H9 (cell line): ENCODE results near the gene ACOT2. TPM values are rescaled to one million over a fixed set of nuclear protein-coding genes. Genes with fewer than 3 reads are reported as not detected.
"Not testable (repeated sequence)": the region's sequence is repeated elsewhere in the genome, so short reads cannot be mapped to it uniquely, and the experiment has no call there.

ENCODE experiments used
- DNase-seq: peaks from one replicate; pipeline ENCODE4 v3.0.0-alpha.2; 2017
- H2AFZ ChIP-seq: one replicate; pipeline ENCODE4 v1.6.1; 2013; ENCODE audit warnings: mild to moderate bottlenecking, low read length, control low read depth, moderate library complexity
- H2AK5ac ChIP-seq: 2 replicates; pipeline ENCODE4 v1.6.1; 2013; ENCODE audit warnings: low read length, control low read depth, mixed read lengths; ENCODE audit not compliant: insufficient read length
- H2BK120ac ChIP-seq: one replicate; pipeline ENCODE4 v1.6.1; 2013; ENCODE audit warnings: low read depth, mild to moderate bottlenecking, low read length, control low read depth, inconsistent platforms; ENCODE audit not compliant: poor library complexity, severe bottlenecking
- H2BK12ac ChIP-seq: 2 replicates; pipeline ENCODE4 v1.6.1; 2013; ENCODE audit warnings: low read length, control low read depth, mixed read lengths, low read depth; ENCODE audit not compliant: insufficient read length
- H2BK15ac ChIP-seq: 2 replicates; pipeline ENCODE4 v1.6.1; 2013; ENCODE audit warnings: low read depth, low read length, control low read depth
- H2BK20ac ChIP-seq: one replicate; pipeline ENCODE4 v1.6.1; 2013; ENCODE audit warnings: low read depth, mild to moderate bottlenecking, low read length, control low read depth, inconsistent platforms; ENCODE audit not compliant: poor library complexity, severe bottlenecking
- H2BK5ac ChIP-seq: 2 replicates; pipeline ENCODE4 v1.6.1; 2013; ENCODE audit warnings: low read length, control low read depth, mixed read lengths; ENCODE audit not compliant: insufficient read length
- H3K14ac ChIP-seq: 2 replicates; pipeline ENCODE4 v1.6.1; 2013; ENCODE audit warnings: low read length, control low read depth; ENCODE audit not compliant: insufficient read depth
- H3K18ac ChIP-seq: 2 replicates; pipeline ENCODE4 v1.6.1; 2013; ENCODE audit warnings: low read depth, mild to moderate bottlenecking, mixed read lengths, low read length, control low read depth; ENCODE audit not compliant: insufficient read length
- H3K23ac ChIP-seq: 2 replicates; pipeline ENCODE4 v1.6.1; 2013; ENCODE audit warnings: low read length, control low read depth, mixed read lengths, low read depth; ENCODE audit not compliant: insufficient read length
- H3K23me2 ChIP-seq: 2 replicates; pipeline ENCODE4 v1.6.1; 2013; ENCODE audit warnings: low read depth, mild to moderate bottlenecking, mixed read lengths, low read length, control low read depth; ENCODE audit not compliant: insufficient read length, poor library complexity, severe bottlenecking
- H3K27ac ChIP-seq: 2 replicates; pipeline ENCODE4 v1.5.1; 2013; ENCODE audit warnings: low read length, control low read depth, mixed read lengths, low read depth; ENCODE audit not compliant: insufficient read length
- H3K27me3 ChIP-seq: 2 replicates; pipeline ENCODE4 v1.6.1; 2013; ENCODE audit warnings: low read length, control low read depth, inconsistent platforms; ENCODE audit not compliant: insufficient read depth
- H3K4ac ChIP-seq: 2 replicates; pipeline ENCODE4 v1.6.1; 2013; ENCODE audit warnings: low read depth, mild to moderate bottlenecking, control low read depth, inconsistent platforms, low read length, moderate library complexity
- H3K4me1 ChIP-seq: 2 replicates; pipeline ENCODE4 v1.6.1; 2013; ENCODE audit warnings: low read length, control low read depth, inconsistent platforms; ENCODE audit not compliant: insufficient read depth
- H3K4me2 ChIP-seq: 2 replicates; pipeline ENCODE4 v1.6.1; 2013; ENCODE audit warnings: low read length, control low read depth, mixed read lengths; ENCODE audit not compliant: insufficient read length, insufficient read depth
- H3K56ac ChIP-seq: 2 replicates; pipeline ENCODE4 v1.6.1; 2013; ENCODE audit warnings: low read depth, mild to moderate bottlenecking, mixed read lengths, low read length, control low read depth; ENCODE audit not compliant: insufficient read length
- H3K79me1 ChIP-seq: 2 replicates; pipeline ENCODE4 v1.6.1; 2013; ENCODE audit warnings: low read depth, mild to moderate bottlenecking, moderate library complexity, low read length, control low read depth, inconsistent platforms; ENCODE audit not compliant: insufficient read depth, poor library complexity, severe bottlenecking
- H3K79me2 ChIP-seq: 2 replicates; pipeline ENCODE4 v1.6.1; 2013; ENCODE audit warnings: low read length, control low read depth, inconsistent platforms; ENCODE audit not compliant: insufficient read depth
- H3K9ac ChIP-seq: 2 replicates; pipeline ENCODE4 v1.6.1; 2013; ENCODE audit warnings: low read length, control low read depth, mixed read lengths; ENCODE audit not compliant: insufficient read length; ENCODE audit errors: extremely low read depth
- H3K9me3 ChIP-seq: one replicate; pipeline ENCODE4 v1.6.1; 2013; ENCODE audit warnings: low read depth, low read length, inconsistent platforms; ENCODE audit not compliant: control insufficient read depth
- H3T11ph ChIP-seq: one replicate; pipeline ENCODE4 v1.6.1; 2013; ENCODE audit warnings: mild to moderate bottlenecking, low read length, control low read depth, inconsistent platforms
- H4K20me1 ChIP-seq: one replicate; pipeline ENCODE4 v1.6.1; 2013; ENCODE audit not compliant: control insufficient read depth, insufficient read length, insufficient read depth
- H4K5ac ChIP-seq: 2 replicates; pipeline ENCODE4 v1.6.1; 2013; ENCODE audit warnings: low read depth, mild to moderate bottlenecking, mixed read lengths, low read length, control low read depth; ENCODE audit not compliant: insufficient read length
- H4K8ac ChIP-seq: replicated peaks from 2 replicates; pipeline ENCODE4 v1.6.1; 2013; ENCODE audit warnings: low read length, control low read depth, mixed read lengths, low read depth; ENCODE audit not compliant: insufficient read length
- H4K91ac ChIP-seq: 2 replicates; pipeline ENCODE4 v1.6.1; 2013; ENCODE audit warnings: low read depth, mild to moderate bottlenecking, moderate library complexity, mixed read lengths, low read length, control low read depth; ENCODE audit not compliant: insufficient read length
- H3K27ac Mint-ChIP-seq, 3 experiments: 2 replicates in 2 of 3; 3 replicates in 1 of 3; pipeline ENCODE4 v1.8.0; 2020 to 2021; ENCODE audit warnings: mixed read lengths in 3 of 3, mild to moderate bottlenecking in 1 of 3, moderate library complexity in 1 of 3
- H3K27me3 Mint-ChIP-seq: 2 replicates; pipeline ENCODE4 v1.8.0; 2021; ENCODE audit warnings: low read depth, mild to moderate bottlenecking, moderate library complexity, mixed read lengths
- H3K36me3 Mint-ChIP-seq, 3 experiments: 2 replicates in 2 of 3; 3 replicates in 1 of 3; pipeline ENCODE4 v1.8.0; 2020 to 2021; ENCODE audit warnings: low read depth in 3 of 3, mixed read lengths in 3 of 3; ENCODE audit not compliant: insufficient read depth in 1 of 3
- H3K4me1 Mint-ChIP-seq, 2 experiments: 2 replicates each; pipeline ENCODE4 v1.8.0; 2020; ENCODE audit warnings: mixed read lengths in 2 of 2
- H3K4me3 Mint-ChIP-seq, 2 experiments: 2 replicates in 1 of 2; 3 replicates in 1 of 2; pipeline ENCODE4 v1.8.0; 2020 to 2021; ENCODE audit warnings: mild to moderate bottlenecking in 2 of 2, mixed read lengths in 2 of 2, moderate library complexity in 1 of 2
- H3K9me3 Mint-ChIP-seq, 2 experiments: 2 replicates in 1 of 2; 3 replicates in 1 of 2; pipeline ENCODE4 v1.8.0; 2020; ENCODE audit warnings: mild to moderate bottlenecking in 2 of 2, mixed read lengths in 2 of 2, moderate library complexity in 1 of 2
- CTCF ChIP-seq: fragments of 200-600 bp; sonication (generic); conservative IDR thresholded peaks from 3 replicates; pipeline ENCODE4 v1.8.0; 2021; ENCODE audit warnings: antibody characterized with exemption, mild to moderate bottlenecking
- WGBS: extraction: QIAGEN DNeasy Blood & Tissue Kit; methylation state at CpG from one replicate; pipeline ENCODE4 v1.1.7; 2013; ENCODE audit warnings: missing lambda C conversion rate, low lambda C conversion rate, mixed read lengths; ENCODE audit not compliant: insufficient read length; ENCODE audit errors: extremely low coverage; 5-methylcytosine and 5-hydroxymethylcytosine counted together
- total RNA-seq: library from RNA; stranded (reverse); gene quantifications from 2 replicates; pipeline ENCODE4 v1.2.1, GENCODE V29; 2021

The ACOT2 gene
- total RNA-seq, 1 experiment from 2014 or later = 10.2 TPM

GRCh38 chr14:73553845-73554244 is 15.2 kb upstream of the ACOT2 start:
- no peak overlapping the region for H2BK12ac ChIP-seq
- H3K56ac ChIP-seq = no peak overlapping the region
- H3K27me3 ChIP-seq = no peaks in the 10 kb centered on the region
- H3K23me2 ChIP-seq = no peaks in the 10 kb centered on the region
- Mint-ChIP-seq H3K36me3 (no peaks in the 10 kb centered on the region), H3K4me1 (peaks cover 2 to 4% of the 10 kb centered on the region in 2 experiments; a peak in 1 of 4 replicates), H3K4me3 (no peak overlapping the region), H3K27ac (no peak overlapping the region), H3K9me3 (no peaks in the 10 kb centered on the region), H3K27me3 (peaks cover 1% of the 10 kb centered on the region)
- no peak overlapping the region for H3K4ac ChIP-seq
- H2BK5ac ChIP-seq = no peak overlapping the region
- no peak for TF ChIP-seq CTCF
- no peak overlapping the region; the same call in 1 of the 2 replicates for H2BK15ac ChIP-seq
- no peak overlapping the region for H2AFZ ChIP-seq
- no peaks in the 10 kb centered on the region for H3K9me3 ChIP-seq
- no peak overlapping the region for H3K9ac ChIP-seq
- no CpG with 5 or more reads among the region's 4 CpGs for WGBS
- no peak overlapping the region for H3K27ac ChIP-seq
- no peak overlapping the region for H3K4me2 ChIP-seq
- no peak overlapping the region for H3K23ac ChIP-seq
- no peak for DNase-seq
- H3K14ac ChIP-seq = no peak overlapping the region
- H3K79me2 ChIP-seq = no peaks in the 10 kb centered on the region
- no peak overlapping the region for H4K91ac ChIP-seq
- no peak overlapping the region for H4K8ac ChIP-seq
- no peaks in the 10 kb centered on the region for H3K79me1 ChIP-seq
- no peak overlapping the region for H2BK120ac ChIP-seq
- H3K18ac ChIP-seq = no peak overlapping the region
- H3T11ph ChIP-seq = no peak overlapping the region
- H4K20me1 ChIP-seq = no peaks in the 10 kb centered on the region
- H4K5ac ChIP-seq = no peak overlapping the region
- H2AK5ac ChIP-seq = no peak overlapping the region
- H2BK20ac ChIP-seq = no peak overlapping the region
- H3K4me1 ChIP-seq = no peaks in the 10 kb centered on the region

- H3K4me2 ChIP-seq, H2BK120ac ChIP-seq, H2BK5ac ChIP-seq, H4K20me1 ChIP-seq, H3K36me3 Mint-ChIP-seq, H3K23ac ChIP-seq, H3K27ac Mint-ChIP-seq, H2BK12ac ChIP-seq, H3K4me3 Mint-ChIP-seq, H3K9ac ChIP-seq, H3K9me3 ChIP-seq, H3K56ac ChIP-seq, H4K5ac ChIP-seq, H3K23me2 ChIP-seq, H3K18ac ChIP-seq, H3K4ac ChIP-seq, H3K9me3 Mint-ChIP-seq, H2AK5ac ChIP-seq, H3K79me2 ChIP-seq, H4K8ac ChIP-seq, H3K27me3 Mint-ChIP-seq, H3T11ph ChIP-seq, H3K27me3 ChIP-seq, DNase-seq, H3K4me1 ChIP-seq, H2BK15ac ChIP-seq, H3K79me1 ChIP-seq, H3K27ac ChIP-seq, H4K91ac ChIP-seq, H3K14ac ChIP-seq, H2BK20ac ChIP-seq, H2AFZ ChIP-seq: not testable (repeated sequence)
- no CpG with 5 or more reads among the region's 2 CpGs for WGBS
- peaks cover 8 to 11% of the 10 kb centered on the region in 2 experiments for H3K4me1 Mint-ChIP-seq
Observed at GRCh38 chr14:73557201-73557600, 11.8 kb upstream of the ACOT2 start.
